ENCODE data around the gene SFN. TPM values are rescaled to one million over a fixed set of nuclear protein-coding genes. Genes with fewer than 3 reads are reported as not detected.

Gene SFN
- total and polyA plus RNA-seq, 2 of the 13 experiments (the other 11 are each of a cell fraction or from before 2014, with no cell fraction given) = 4.3 to 5.6 TPM

- TF ChIP-seq ZNF761 (CRISPR knock-in tag; conservative IDR thresholded peaks at IDR 0.05) = no peak
- TF ChIP-seq ZNF383 (CRISPR knock-in tag; IDR thresholded peaks at IDR 0.05; ENCODE audit: borderline replicate concordance) = no peak
- peak; percentile 76 for TF ChIP-seq SALL1 (CRISPR knock-in tag; IDR thresholded peaks at IDR 0.05)
- TF ChIP-seq KLF11 (CRISPR knock-in tag; IDR thresholded peaks at IDR 0.05) = no peak
- peak; percentile 92 for TF ChIP-seq IRF9 (CRISPR knock-in tag; IDR thresholded peaks at IDR 0.05; ENCODE audit: borderline replicate concordance)
- no peak for TF ChIP-seq ZNF747 (CRISPR knock-in tag; IDR thresholded peaks at IDR 0.05; ENCODE audit: borderline replicate concordance)
- no peak for TF ChIP-seq ZNF816 (CRISPR knock-in tag; IDR thresholded peaks at IDR 0.05; ENCODE audit: borderline replicate concordance)
- TF ChIP-seq SRSF9 (IDR thresholded peaks at IDR 0.05; ENCODE audit: borderline replicate concordance, insufficient read depth, low read depth, low read length, poor library complexity, severe bottlenecking) = no peak
- no peak for TF ChIP-seq MIER3 (CRISPR knock-in tag; IDR thresholded peaks at IDR 0.05; ENCODE audit: borderline replicate concordance)
- TF ChIP-seq ZNF672 (CRISPR knock-in tag; IDR thresholded peaks at IDR 0.05) = no peak
- no peak for TF ChIP-seq GLMP (CRISPR knock-in tag; IDR thresholded peaks at IDR 0.05; ENCODE audit: borderline replicate concordance)
- TF ChIP-seq MAFF (IDR thresholded peaks at IDR 0.05; ENCODE audit: low read depth, low read length) = no peak
- no peak for TF ChIP-seq NONO (IDR thresholded peaks at IDR 0.05)
- no peak; the same call in 1 of the 2 replicates for TF ChIP-seq NONO (CRISPR knock-in tag; conservative IDR thresholded peaks at IDR 0.05)
- no peak for TF ChIP-seq ZFP37 (CRISPR knock-in tag; IDR thresholded peaks at IDR 0.05; ENCODE audit: borderline replicate concordance)
- TF ChIP-seq ZNF331 (CRISPR knock-in tag; IDR thresholded peaks at IDR 0.05) = no peak
- TF ChIP-seq ZNF326 (CRISPR knock-in tag; IDR thresholded peaks at IDR 0.05; ENCODE audit: borderline replicate concordance) = no peak
- no peak for TF ChIP-seq ZNF639 (CRISPR knock-in tag; conservative IDR thresholded peaks at IDR 0.05)
- TF ChIP-seq REPIN1 (CRISPR knock-in tag; IDR thresholded peaks at IDR 0.05; ENCODE audit: borderline replicate concordance, low read depth) = no peak
- peak; percentile 50 for TF ChIP-seq ZNF784 (CRISPR knock-in tag; IDR thresholded peaks at IDR 0.05; ENCODE audit: borderline replicate concordance)
- TF ChIP-seq U2AF1 (optimal IDR thresholded peaks at IDR 0.05; ENCODE audit: low read depth, low read length) = no peak
- no peak for TF ChIP-seq NFE2L1 (CRISPR knock-in tag; IDR thresholded peaks at IDR 0.05; ENCODE audit: borderline replicate concordance)
- TF ChIP-seq ZNF430 (CRISPR knock-in tag; IDR thresholded peaks at IDR 0.05) = peak; percentile 47
- no peak for TF ChIP-seq ZNF382 (CRISPR knock-in tag; IDR thresholded peaks at IDR 0.05; ENCODE audit: borderline replicate concordance)
- peak; percentile 84 for TF ChIP-seq SKI (IDR thresholded peaks at IDR 0.05; ENCODE audit: partially characterized antibody)
- peak; percentile 91 for TF ChIP-seq ERF (CRISPR knock-in tag; IDR thresholded peaks at IDR 0.05)
- TF ChIP-seq SIN3A (IDR thresholded peaks at IDR 0.05; ENCODE audit: borderline replicate concordance, low read depth, low read length) = peak; percentile 26; the same call in 1 of the 2 replicates
These were observed 1.9 kb downstream of the SFN start (continued) for GRCh38 chr1:26864610-26865480.

All from HepG2 (cell line).